ENCODE data around the gene CUL9. TPM values are rescaled to one million over a fixed set of nuclear protein-coding genes. Genes with fewer than 3 reads are reported as not detected.

CUL9 gene
- total RNA-seq, result 27.9 and 50.4 TPM in 2 replicates

GRCh38 chr6:43181942-43182860 lies at the start of gene CUL9:
Gene CUL9 (plus strand): TSS chr6:43182196. CDS start chr6:43184311, 2,115 bp downstream.

GRCh38 chr6:43170931-43171706 lies 10.9 kb upstream of the CUL9 start, which contains the start of gene SRF:
Gene SRF (plus strand): TSS chr6:43171269. CDS start chr6:43171657, 388 bp downstream.

GRCh38 chr6:43228951-43229802 lies 47.2 kb downstream of the CUL9 start, which contains the start of gene DNPH1:
Gene DNPH1 (minus strand): TSS chr6:43229481. CDS start chr6:43229456, 25 bp downstream.

GRCh38 chr6:43242908-43243663 lies 61.1 kb downstream of the CUL9 start, which contains the start of gene TTBK1:
Gene TTBK1 (plus strand): TSS chr6:43243481. CDS start chr6:43246661, 3,180 bp downstream.

Other genes with a start within 250 kb of the CUL9 start
- gene GNMT, start 221.4 kb upstream of the CUL9 start, total RNA-seq, result not detected in 2 replicates
- 28.0 and 37.4 TPM in 2 replicates for gene PEX6, start 203.0 kb upstream of the CUL9 start, total RNA-seq
- 40.5 and 48.1 TPM in 2 replicates for gene PPP2R5D, start 197.6 kb upstream of the CUL9 start, total RNA-seq
- 76.3 and 99.3 TPM in 2 replicates for gene MEA1, start 168.2 kb upstream of the CUL9 start, total RNA-seq
- 61.0 and 76.7 TPM in 2 replicates for gene KLHDC3, start 167.9 kb upstream of the CUL9 start, total RNA-seq
- 74.8 and 102 TPM in 2 replicates for gene RRP36, start 160.6 kb upstream of the CUL9 start, total RNA-seq
- gene CUL7, start 128.3 kb upstream of the CUL9 start, total RNA-seq, result 11.2 and 20.9 TPM in 2 replicates
- gene MRPL2, start 122.8 kb upstream of the CUL9 start, total RNA-seq, result 42.7 and 67.2 TPM in 2 replicates
- gene KLC4, start 122.6 kb upstream of the CUL9 start, total RNA-seq, result 11.6 and 14.6 TPM in 2 replicates
- 118 and 123 TPM in 2 replicates for gene PTK7, start 105.9 kb upstream of the CUL9 start, total RNA-seq
- 21.0 and 31.2 TPM in 2 replicates for gene SRF, start 10.9 kb upstream of the CUL9 start, total RNA-seq
- gene DNPH1, start 47.3 kb downstream of the CUL9 start, total RNA-seq, result 222 and 226 TPM in 2 replicates
- 0.04 TPM in 1 of 2 replicates, not detected in the other for gene TTBK1, start 61.3 kb downstream of the CUL9 start, total RNA-seq
- not detected in 2 replicates for gene SLC22A7, start 116.1 kb downstream of the CUL9 start, total RNA-seq
- not detected in 2 replicates for gene CRIP3, start 126.6 kb downstream of the CUL9 start, total RNA-seq
- 7.3 and 7.7 TPM in 2 replicates for gene ZNF318, start 187.5 kb downstream of the CUL9 start, total RNA-seq
- 18.0 and 19.7 TPM in 2 replicates for gene ABCC10, start 245.3 kb downstream of the CUL9 start, total RNA-seq

Measured in hair follicular keratinocyte (primary cell).